GF-D8 (cell line): ENCODE data around the gene HMGN3.
"Not testable (repeated sequence)": the region's sequence is repeated elsewhere in the genome, so short reads cannot be mapped to it uniquely, and the experiment has no call there.

Experiments used
- DNase-seq: peaks from one replicate; lab custom pipeline; 2025; lab: John Stamatoyannopoulos, UW

The HMGN3 gene

DNA sequence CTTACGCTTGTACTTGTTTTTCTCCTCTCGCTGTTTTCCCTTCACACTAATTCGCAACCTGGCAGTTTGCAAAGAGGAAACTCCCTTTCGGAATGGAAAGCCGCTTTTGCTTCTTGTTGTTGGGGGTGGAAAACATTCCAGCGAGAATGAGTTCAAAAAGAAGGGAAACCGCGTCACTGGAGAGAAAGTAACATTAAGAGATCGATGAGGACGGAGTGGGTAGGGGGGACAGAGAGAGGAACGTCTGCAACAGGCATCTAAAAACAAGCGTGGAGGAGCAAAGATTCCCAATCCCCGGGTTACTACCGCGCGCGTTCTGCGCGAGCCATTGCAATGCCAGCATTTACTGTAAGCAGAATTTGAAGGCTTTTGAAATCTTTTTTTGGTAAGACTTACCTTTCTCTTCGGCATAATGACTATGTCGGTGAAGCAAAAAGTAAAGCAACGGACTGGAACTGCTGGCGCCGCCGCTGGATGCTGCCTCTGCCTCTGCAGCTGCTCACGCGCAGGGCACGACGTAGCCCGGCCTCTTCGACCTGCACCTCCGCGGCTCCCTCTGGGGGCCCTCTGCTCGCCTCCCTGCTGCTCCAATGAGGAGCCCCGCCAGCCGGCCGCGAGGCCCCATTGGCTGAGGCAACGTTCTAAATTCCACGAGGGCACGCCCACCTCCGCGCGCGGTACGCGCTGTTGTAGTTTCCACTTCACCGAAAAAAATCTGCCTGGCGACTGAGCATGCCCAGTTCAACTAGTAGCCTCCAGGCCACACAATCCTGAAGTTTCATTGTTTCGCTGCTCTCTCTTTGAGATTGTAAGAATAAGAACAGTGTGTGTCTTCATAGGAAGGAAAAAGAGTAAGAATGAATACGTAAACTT is at the start of gene HMGN3:
TSS of gene HMGN3 (minus strand) at position 533 of the 873 bp plus-strand sequence.
- peak; percentile 92 for DNase-seq

DNA sequence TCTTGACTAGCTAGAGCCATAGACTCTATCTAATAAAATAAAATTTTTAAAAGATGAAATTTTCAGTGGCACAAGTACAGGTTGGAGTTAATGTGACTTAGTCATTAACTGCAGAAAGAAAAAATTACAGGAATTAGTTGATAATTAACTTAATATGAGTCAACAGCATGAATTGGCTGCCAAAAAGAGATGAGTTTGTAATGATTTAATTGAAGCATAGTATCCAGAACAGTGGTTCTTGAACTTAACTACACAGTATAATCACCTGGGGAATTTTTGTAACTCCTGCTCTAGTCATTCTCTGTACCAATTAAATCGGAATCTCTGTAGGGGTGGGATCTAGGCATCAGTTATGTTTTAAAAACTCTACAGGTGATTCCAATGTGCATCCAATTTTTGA is 46.3 kb upstream of the HMGN3 start:
- DNase-seq = no peak

DNA sequence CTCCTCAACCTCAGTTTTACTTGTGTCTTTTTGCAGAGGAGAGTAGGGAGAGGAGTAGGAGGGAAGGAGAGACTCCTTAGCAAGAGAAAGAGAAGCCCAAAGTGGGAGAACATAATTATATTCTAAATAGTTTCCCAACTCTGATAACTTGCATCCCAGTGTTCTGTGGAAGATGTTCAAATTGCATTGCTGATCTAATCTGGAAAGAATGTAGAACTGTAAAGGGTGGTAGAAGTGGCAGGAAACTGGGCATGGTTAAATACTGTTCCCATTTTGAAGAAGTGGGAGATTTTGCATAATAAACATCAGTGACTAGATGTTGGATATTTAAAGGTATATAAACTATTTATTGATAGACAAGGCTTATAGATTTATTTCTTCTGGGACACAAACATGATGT is 42.6 kb upstream of the HMGN3 start:
- DNase-seq = no peak

DNA sequence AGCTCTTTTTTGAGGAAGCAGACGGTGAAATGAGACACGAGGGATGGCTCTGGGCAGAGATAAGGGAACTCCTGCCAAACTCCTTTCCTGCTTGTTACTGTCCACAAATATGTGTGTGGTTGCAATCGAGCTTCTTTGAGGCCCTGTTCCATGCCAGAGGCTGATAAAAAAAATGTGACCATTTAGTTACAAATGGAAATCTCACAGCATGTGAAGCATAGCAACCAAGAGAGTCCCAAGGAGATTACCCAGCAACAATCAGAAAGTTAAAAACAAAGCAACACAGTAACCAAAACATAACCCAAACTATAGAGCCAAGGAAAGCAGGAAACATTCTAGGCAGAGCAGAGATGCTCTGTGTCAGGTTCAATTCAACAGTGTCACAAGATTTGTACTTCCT is 35.4 kb upstream of the HMGN3 start:
- peak; percentile 54 for DNase-seq

DNA sequence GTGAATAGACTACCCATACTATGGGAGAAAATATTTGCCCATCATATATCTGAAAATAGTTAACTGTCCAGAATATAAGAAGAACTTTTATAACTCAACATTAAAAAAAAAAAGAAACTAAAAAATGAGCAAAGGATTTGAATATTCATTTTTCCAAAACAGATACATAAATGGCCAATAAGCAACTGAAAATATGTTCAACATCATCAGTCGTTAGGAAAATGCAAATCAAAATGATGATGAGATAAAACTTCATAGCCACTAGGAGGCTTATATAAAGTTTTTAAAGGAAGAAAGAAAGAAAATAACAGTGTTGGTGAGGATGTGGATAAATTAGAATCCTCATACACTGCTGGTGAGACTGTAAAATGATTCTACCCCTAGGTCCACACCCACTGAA is 32.6 kb upstream of the HMGN3 start:
- DNase-seq = no peak

DNA sequence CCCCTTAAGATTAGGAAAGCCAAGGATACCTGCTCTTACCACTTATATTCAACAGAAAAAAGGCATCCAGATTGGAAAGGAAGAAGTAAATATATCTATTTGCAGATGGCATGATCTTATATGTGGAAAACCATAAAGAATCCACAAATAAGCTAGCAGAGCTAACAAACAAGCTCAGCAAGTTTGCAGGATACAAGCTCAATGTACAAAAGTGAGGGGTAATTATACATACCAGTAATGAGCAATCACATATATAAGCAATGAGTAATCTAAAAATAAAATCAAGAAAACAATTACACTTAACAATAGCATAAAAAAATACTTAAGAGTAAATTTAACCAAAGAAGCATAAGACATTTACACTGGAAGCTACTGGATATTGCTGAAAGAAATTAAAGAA is 31.6 kb upstream of the HMGN3 start:
- DNase-seq = no peak

DNA sequence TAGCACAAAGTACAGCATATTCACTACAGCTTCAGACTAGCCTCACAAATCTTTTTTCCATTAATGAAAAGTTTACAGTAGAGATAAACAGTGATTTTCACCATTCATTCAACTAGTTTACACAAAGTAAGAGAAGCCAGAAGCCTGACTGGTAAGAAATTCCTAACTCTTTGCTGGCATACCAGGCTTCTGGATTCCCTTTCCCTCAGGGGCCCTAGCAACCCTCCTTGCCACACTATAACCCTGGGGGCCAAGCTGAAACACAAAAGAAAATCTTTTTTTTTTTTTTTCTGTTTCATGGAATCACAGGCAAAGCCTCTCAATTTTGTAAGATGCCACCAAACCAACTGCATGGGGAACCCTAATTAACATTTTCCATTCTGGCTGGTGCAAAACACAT is 28.9 kb upstream of the HMGN3 start:
- no peak for DNase-seq

DNA sequence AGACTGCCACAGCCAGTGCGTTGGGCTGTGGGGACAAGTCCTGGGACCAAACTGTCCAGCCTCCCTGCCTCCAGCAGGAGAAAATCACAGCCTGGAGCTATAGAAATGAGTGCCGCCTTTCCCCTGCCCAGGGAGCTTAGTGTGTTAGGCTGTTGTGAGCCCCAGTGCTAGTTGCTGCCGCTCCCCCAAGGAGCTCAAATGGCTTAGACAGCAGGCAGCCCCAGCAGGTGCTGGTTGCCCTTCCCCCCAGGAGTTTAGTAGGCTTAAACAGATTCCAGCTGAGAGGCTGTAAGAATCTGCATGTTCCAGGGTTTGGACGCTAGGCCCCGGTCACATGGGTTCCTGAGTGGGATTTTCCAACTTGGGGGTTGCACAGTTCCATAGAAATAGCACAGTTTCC is 27.2 kb upstream of the HMGN3 start:
- no peak for DNase-seq

DNA sequence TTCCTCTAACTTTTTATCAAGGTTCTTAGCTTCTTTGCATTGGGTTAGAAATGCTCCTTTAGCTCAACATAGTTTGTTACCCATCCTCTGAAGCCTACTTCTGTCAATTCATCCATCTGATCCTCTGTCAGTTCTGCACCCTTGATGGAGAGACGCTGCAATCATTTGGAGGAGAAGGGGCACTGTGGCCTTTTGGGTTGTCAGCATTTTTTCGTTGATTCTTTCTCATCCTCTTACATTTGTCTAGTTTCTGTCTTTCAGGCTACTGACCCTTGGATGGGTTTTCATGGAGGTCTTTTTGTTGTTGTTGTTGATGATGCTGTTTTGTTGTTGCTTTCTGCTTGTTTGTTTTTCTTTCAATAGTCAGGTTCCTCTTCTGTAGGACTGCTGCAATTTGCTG is 26.3 kb upstream of the HMGN3 start:
- DNase-seq = no peak

DNA sequence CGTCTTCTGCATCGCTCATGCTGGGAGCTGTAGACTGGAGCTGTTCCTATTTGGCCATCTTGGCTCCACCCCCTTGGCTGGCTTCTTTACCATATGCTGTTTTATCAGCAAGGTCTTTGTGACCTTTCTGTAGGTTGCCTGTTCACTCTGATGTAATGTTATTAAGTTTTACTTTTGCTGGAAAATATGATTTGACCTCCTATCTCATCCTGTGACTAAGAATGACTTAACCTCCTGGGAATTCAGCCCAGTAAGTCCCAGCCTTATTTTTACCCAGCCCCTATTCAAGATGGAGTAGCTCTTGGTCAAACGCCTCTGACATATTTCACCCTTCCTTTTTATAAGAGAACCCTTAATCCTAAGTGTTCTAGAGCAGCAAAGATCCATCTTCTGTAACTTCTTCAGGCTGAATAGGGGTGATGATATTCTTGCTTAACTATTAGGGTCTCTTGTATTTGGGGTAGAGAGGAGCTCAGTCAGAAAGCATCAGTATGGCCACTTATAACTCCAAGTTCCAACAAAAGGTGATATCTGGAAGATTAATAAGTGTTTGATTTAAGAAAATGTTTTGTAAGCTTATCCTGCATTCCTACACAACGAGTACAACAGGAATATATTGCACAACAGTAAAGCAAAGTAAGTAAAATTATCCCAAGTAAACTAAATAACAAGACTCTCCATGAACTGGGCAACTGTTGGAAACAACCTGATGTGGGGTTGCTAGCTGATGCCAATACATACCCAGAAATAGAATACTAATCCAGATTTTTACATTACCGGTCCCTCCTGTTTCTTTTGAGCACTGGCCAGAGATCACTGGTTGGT is 23.1 kb upstream of the HMGN3 start:
- no peak for DNase-seq

DNA sequence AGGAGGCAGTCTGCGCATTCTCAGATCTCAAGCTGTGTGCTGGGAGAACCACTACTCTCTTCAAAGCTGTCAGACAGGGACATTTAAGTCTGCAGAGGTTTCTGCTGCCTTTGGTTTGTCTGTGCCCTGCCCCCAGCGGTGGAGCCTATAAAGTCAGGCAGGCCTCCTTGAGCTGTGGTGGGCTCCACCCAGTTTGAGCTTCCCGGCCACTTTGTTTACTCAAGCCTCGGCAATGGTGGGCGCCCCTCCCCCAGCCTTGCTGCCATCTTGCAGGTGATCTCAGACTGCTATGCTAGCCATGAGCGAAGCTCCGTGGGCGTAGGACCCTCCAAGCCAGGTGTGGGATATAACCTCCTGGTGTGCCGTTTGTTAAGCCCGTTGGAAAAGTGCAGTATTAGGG is 22.3 kb upstream of the HMGN3 start:
- DNase-seq = not testable (repeated sequence)

DNA sequence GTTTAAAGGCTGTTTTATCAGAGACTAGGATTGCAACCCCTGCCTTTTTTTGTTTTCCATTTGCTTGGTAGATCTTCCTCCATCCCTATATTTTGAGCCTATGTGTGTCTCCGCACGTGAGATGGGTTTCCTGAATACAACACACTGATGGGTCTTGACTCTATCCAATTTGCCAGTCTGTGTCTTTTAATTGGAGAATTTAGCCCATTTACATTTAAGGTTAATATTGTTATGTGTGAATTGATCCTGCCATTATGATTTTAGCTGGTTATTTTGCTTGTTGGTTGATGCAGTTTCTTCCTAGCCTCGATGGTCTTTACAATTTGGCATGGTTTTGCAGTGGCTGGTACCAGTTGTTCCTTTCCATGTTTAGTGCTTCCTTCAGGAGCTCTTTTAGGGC is 20.6 kb upstream of the HMGN3 start:
- DNase-seq = not testable (repeated sequence)

DNA sequence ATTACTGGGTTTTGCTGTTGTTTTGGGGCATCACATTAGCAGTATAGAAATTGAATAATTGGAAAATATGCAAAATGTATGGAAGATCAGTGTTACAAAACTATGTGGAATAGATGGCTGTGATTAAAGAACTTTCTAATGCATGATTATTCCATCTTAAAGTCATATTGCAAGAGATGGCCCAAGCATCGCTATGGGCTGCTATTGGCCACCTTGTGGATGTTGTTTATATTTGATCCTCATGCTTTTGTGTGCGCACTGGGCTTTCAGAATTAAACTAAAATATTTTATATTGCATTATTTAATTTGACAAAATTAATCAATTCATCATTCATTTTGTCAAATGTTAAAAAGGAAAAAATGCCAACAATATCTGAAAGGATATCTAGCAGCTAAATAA is 16.1 kb upstream of the HMGN3 start:
- DNase-seq = no peak

DNA sequence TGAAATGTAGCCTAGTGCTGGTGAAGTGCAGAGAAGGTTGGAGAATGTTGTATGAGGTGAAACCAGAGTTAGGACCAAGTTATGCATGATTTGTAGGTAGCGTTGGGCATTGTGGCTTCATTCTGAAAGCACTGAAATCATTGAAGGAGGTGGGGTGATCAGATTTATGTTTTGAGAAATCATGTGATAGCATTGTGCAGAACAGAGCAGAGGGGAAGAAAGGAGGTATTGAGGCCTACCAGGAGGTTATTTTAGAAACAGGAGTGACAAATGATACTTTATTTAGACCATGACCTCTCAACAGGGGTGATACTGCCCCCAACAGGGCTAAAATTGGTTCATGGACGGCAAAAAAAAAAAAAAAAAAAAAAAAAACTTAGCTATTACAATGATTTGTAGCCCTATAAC is 15.6 kb upstream of the HMGN3 start:
- no peak for DNase-seq

DNA sequence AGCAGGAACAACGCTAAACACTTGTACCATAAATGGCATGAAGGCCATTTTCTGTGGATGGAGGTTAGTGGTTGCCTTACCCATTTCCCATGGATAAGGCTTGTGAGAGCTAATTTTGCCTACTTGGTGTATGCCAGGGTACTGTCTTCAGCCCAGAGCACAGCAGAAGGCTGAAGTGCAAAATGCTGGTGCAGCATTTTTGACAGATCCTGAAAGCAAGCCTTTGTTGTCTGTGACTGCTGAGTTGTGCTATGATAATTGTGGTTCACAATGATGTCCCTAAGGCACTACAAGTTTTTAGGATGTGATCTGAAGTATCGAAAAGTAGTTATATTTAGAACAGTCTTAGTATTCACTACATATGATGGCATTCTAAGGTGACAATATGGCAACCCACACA is 14.7 kb upstream of the HMGN3 start:
- no peak for DNase-seq

DNA sequence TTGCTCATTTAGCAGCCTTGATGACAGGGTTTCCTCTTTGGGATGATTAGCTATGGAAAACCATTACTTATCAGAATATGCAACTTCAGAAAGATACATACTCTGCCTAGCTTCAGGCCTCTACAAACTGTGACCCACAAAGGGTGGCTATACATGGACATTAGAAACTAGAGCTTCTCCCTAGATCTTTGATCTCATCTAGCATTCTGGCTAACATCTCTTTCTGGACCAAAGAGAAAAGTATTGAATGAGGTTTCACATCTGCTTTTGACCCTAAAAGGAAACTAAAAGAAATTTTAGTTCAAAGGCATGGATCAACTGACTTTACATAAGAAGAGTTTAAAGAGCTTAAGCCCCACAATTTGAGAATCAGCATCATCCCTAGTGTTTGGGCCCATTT is 12.4 kb upstream of the HMGN3 start:
- no peak for DNase-seq

DNA sequence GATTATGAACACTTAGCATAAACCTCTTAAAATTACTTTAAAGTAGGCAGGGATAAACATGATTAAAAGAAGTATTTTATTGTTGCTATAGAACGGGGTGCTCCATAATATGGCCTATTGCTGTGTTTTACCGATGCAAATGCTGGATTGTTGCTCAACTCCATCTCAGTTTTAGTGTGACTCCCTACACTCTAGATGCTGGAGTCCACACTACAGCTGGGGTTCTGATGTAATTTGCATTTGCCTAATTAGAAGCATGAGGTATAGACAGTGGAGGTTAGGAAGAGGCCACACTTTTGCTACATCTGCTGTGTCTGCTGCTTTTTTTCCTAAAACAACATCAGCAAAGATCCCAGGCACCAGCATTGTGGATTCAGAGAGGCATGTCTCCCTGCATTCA is 6.7 kb upstream of the HMGN3 start:
- DNase-seq = no peak

DNA sequence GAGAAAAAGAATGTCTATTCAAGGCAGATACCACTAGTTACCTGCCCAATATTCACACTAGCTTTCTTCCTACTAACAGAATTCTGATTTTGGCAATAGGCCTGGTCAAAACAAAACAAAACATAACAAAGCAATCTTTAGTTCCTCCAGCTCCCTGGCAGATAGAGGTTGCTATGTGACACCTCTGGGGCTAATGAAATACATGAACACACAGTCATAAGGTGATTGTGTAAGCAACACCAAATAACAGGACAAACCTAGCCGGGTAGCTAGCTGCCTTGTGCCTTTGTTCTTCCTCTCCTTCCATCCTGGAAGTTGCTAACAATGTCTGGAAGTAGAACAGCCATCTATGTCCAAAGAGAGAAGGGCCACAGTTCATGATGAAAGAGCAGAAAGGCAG is 6.0 kb upstream of the HMGN3 start:
- DNase-seq = no peak

DNA sequence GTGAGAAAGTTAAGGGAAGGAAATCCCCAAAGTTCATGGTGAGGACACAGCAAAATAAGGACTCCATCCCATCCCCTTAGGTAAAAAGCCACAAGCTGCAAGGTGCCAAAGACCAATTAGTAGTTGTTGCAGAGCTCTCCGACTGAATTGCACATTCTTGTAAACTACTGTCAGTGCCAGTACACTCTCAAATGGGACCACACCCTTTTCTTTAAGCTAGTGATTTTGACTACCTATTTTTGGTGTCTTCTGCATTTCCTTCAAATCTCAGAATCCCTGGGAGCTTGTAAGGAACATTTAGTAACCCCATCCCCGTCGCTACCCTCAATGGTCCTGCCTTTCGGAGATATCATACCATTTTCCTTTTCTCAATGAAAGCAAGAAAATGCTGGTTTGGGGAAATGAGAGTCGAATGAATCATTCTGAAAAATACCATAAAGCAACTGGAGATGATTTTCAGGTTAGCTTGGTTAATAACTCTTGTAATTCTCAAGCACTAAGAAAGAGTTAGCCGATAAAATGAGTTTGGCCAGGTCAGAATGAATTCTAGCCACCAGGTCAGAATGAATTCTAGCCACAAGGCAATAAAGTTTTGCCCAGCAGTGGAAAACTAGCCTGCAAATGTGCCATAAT is 5.2 kb upstream of the HMGN3 start:
- no peak for DNase-seq

DNA sequence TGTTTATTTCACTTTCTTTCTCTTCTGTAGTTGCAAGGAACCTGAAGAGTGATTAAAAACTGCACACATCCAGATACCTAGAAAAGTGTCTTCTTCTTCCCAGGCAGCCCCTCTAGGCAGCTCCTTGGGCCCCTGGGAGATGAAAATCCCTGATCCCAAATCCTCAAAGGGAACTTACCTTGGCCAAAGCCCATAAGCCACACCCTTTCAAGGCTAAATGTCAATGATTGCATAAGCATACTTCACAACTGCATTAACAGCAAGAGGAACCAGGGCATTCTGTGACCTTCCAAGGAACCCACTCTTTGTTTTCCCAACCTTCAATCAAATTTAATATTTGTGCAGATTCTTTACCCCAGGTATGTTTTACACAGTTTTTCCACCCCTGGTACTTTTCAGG is 4.4 kb upstream of the HMGN3 start:
- no peak for DNase-seq

DNA sequence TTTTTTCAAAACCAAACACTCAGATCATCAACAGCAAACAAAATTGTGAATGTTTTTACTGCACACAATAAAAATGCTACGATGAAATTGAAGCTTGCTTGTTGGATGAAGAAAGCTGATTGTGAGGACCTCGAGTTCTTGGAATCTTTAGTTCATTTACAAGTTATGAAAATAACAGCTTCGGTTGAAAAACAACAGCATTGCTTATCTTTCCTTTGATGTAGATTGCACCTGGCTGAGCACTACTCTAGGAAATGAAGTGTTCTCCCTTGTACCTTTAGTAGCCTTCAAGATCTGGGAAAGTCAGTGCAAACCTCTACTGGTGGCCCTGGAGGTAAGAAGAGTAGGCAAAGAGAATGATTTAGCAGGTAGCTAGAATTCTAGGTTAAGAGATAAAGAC is 2.2 kb upstream of the HMGN3 start:
- DNase-seq = no peak

DNA sequence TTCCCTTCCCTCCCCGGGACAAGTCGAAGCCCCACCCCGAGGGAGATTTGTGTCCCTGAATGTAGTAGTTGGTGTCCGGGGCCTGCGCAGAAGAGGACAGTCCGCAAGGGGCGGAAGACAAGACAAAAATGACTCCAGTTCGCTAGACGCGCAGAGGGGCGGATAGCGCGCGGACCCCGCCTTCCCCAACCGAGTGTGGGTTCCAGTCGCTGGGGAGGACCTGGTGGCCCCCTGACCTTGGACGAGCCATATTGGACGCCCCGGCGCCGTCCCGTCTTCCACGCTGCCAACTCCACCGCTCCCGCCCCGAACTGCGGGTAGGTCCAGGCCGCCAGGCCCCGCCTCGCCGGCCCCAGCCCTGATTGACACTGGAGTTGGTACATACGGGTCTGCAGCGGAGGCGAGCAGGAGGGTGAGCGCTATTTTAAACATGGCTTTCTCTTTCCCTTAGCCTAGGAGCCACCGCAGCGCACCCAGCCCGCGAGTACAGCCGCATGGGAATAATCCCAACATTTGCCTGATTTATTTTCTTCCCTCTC is 802 bp downstream of the HMGN3 start:
- DNase-seq = peak; percentile 73
